Measurements from ENCODE around the gene GOLGA5. TPM values are rescaled to one million over a fixed set of nuclear protein-coding genes. Genes with fewer than 3 reads are reported as not detected.

The GOLGA5 gene
- total and polyA plus RNA-seq, 2 donors (not counting 3 experiments of a cell fraction or from before 2014, with no cell fraction given): 16.3 to 28.9 TPM

- no peaks in the 10 kb centered on the region for H4K20me1 ChIP-seq (replicated peaks; ENCODE audit: control insufficient read depth, extremely low read depth, insufficient read depth, low read length)
- H3K4me2 ChIP-seq (ENCODE audit: insufficient read depth, low read length): no peak overlapping the region
- no peaks in the 10 kb centered on the region for H3K9me3 ChIP-seq (replicated peaks; ENCODE audit: control insufficient read depth, insufficient read depth, low read length)
- DNase-seq (ENCODE audit: low read depth, low spot score): no peak
- no peak overlapping the region for H3K27ac ChIP-seq (ENCODE audit: insufficient read depth, low read depth, low read length)
- dilution Hi-C loops (cut with MboI; ENCODE audit: extremely low pct_ligation_motif_present, low sequenced_read_pairs): no loop called here
- H3K27me3 ChIP-seq (ENCODE audit: control insufficient read depth in 2 of 2, insufficient read depth in 2 of 2, low read length in 2 of 2): no peaks in the 10 kb centered on the region
- no peaks in the 10 kb centered on the region for H3K9me1 ChIP-seq (replicated peaks; ENCODE audit: control insufficient read depth, extremely low read depth, insufficient read depth, low read length)
- H2AFZ ChIP-seq (ENCODE audit: low read depth, low read length): peak overlapping the region; percentile 5
- intact Hi-C loops (cut with micrococcal nuclease): loop anchor here (5.0 kb wide), 2 partner anchors 319 to 671 kb away; partner anchors contain the start of genes CPSF2 and NDUFB1
- H3K79me2 ChIP-seq (ENCODE audit: control insufficient read depth, insufficient read depth, low read length): peaks cover 27% of the 10 kb centered on the region
- BruUV-seq (replicated peaks): no TSS peak
- CTCF ChIA-PET: interaction anchor here (1.3 kb wide), 1 partner anchor 106 kb away, joined by 5 read pairs; no protein-coding TSS in a partner anchor
- H3K4me3 ChIP-seq (replicated peaks in 1 of 3; ENCODE audit: insufficient read depth in 1 of 3, low read depth in 1 of 3, low read length in 3 of 3): no peak overlapping the region
- TF ChIP-seq POLR2A (IDR thresholded peaks at IDR 0.05; ENCODE audit: low read depth, low read length): no peak
- no peak for TF ChIP-seq POLR2AphosphoS5 (IDR thresholded peaks at IDR 0.05; ENCODE audit: insufficient read depth, low read depth, low read length)
- no peak for TF ChIP-seq CTCF (IDR thresholded peaks at IDR 0.05; ENCODE audit: extremely low read depth in 1 of 2, insufficient read depth in 1 of 2, low read depth in 1 of 2, low read length in 2 of 2)
- TF ChIP-seq JUN (IDR thresholded peaks at IDR 0.05; ENCODE audit: borderline replicate concordance, insufficient read depth, insufficient read length, low read depth): no peak
- TF ChIP-seq MYC (IDR thresholded peaks at IDR 0.05; ENCODE audit: low read depth, low read length): no peak
- no peak for TF ChIP-seq FOS (IDR thresholded peaks at IDR 0.05; ENCODE audit: borderline replicate concordance, insufficient read depth, low read length)
- no peak for TF ChIP-seq EZH2 (IDR thresholded peaks at IDR 0.05; ENCODE audit: borderline replicate concordance, low read depth, low read length, severe bottlenecking)
- TF ChIP-seq GATA2 (IDR thresholded peaks at IDR 0.05; ENCODE audit: insufficient read depth, insufficient read length, low read depth, low read length): no peak
- TF ChIP-seq MAX (IDR thresholded peaks at IDR 0.05; ENCODE audit: insufficient read depth, insufficient read length): no peak
- POLR2A ChIA-PET: no interaction called here
- no peak overlapping the region for H3K9ac ChIP-seq (replicated peaks; ENCODE audit: extremely low read depth, insufficient read depth, low read length)
- FAIRE-seq: no peak
- no peaks in the 10 kb centered on the region for H3K36me3 ChIP-seq (ENCODE audit: control insufficient read depth in 2 of 2, extremely low read depth in 1 of 2, insufficient read depth in 2 of 2, low read length in 2 of 2)
- peaks cover 9% of the 10 kb centered on the region for H3K4me1 ChIP-seq (ENCODE audit: control insufficient read depth, extremely low read depth, insufficient read depth, low read length)
Measured at GRCh38 chr14:92792885-92793284, 1.2 kb upstream of the GOLGA5 start.

Measured in endothelial cell of umbilical vein (primary cell).